CD14-positive monocyte (primary cell): ENCODE results near the gene UBE2U. TPM values are rescaled to one million over a fixed set of nuclear protein-coding genes. Genes with fewer than 3 reads are reported as not detected.
A peak's percentile ranks its signal among the peaks of the same experiment; 100 is the strongest.

ENCODE experiments used
- DNase-seq, 3 donors: peaks; one replicate each; pipeline ENCODE4 v3.0.0-alpha.2; 2011 to 2022
- H2AFZ ChIP-seq: 2 replicates; pipeline ENCODE4 v1.6.0; 2012; ENCODE audit warnings: mild to moderate bottlenecking, low read depth, low read length, inconsistent platforms; ENCODE audit not compliant: insufficient read depth, poor library complexity, severe bottlenecking
- H3K27ac ChIP-seq, 2 donors: 1 replicate in 1 of 2; 2 replicates in 1 of 2; pipeline ENCODE4 v1.5.1; 2012 to 2013; ENCODE audit warnings: low read length in 2 of 2, control low read depth in 1 of 2, inconsistent platforms in 1 of 2, low read depth in 1 of 2, mild to moderate bottlenecking in 1 of 2
- H3K27me3 ChIP-seq, 2 donors: one replicate each; pipeline versions ENCODE4 v1.6.0 to v1.6.1; 2011 to 2013; ENCODE audit warnings: low read length in 2 of 2; ENCODE audit not compliant: control insufficient read depth in 2 of 2, insufficient read depth in 2 of 2
- H3K36me3 ChIP-seq, 2 donors: replicated peaks in 1 of 2; 1 replicate in 1 of 2; 2 replicates in 1 of 2; pipeline versions ENCODE4 v1.5.1 to v1.6.1; 2012 to 2013; ENCODE audit warnings: low read length in 2 of 2, control low read depth in 1 of 2, inconsistent platforms in 1 of 2, mild to moderate bottlenecking in 1 of 2; ENCODE audit not compliant: insufficient read depth in 2 of 2, control insufficient read depth in 1 of 2
- H3K4me1 ChIP-seq, 2 donors: 1 replicate in 1 of 2; 2 replicates in 1 of 2; pipeline versions ENCODE4 v1.5.1 to v1.6.1; 2012 to 2013; ENCODE audit warnings: low read length in 2 of 2, control low read depth in 1 of 2, inconsistent platforms in 1 of 2, mild to moderate bottlenecking in 1 of 2, moderate library complexity in 1 of 2; ENCODE audit not compliant: insufficient read depth in 2 of 2, control insufficient read depth in 1 of 2
- H3K4me2 ChIP-seq: replicated peaks from 2 replicates; pipeline ENCODE3; 2012; ENCODE audit warnings: low read length, moderate library complexity, mild to moderate bottlenecking; ENCODE audit not compliant: poor library complexity, severe bottlenecking; ENCODE audit errors: extremely low read depth
- H3K4me3 ChIP-seq, 3 experiments: fragments of 200-600 bp in 1 of 3; sonication (generic) in 1 of 3; replicated peaks in 1 of 3; 1 replicate in 2 of 3; 2 replicates in 1 of 3; pipeline ENCODE4 v1.5.1; 2011 to 2013; ENCODE audit warnings: low read length in 3 of 3, mild to moderate bottlenecking in 3 of 3, control low read depth in 2 of 3, low read depth in 2 of 3, inconsistent platforms in 1 of 3, moderate library complexity in 1 of 3
- H3K79me2 ChIP-seq: 2 replicates; pipeline ENCODE4 v1.6.0; 2012; ENCODE audit warnings: mild to moderate bottlenecking, control low read depth, inconsistent platforms, low read length, moderate library complexity; ENCODE audit not compliant: insufficient read depth
- H3K9ac ChIP-seq: 2 replicates; pipeline ENCODE4 v1.6.0; 2017; ENCODE audit warnings: low read length, mild to moderate bottlenecking; ENCODE audit not compliant: insufficient read depth, poor library complexity, severe bottlenecking
- H3K9me3 ChIP-seq, 2 donors: replicated peaks in 1 of 2; 1 replicate in 1 of 2; 2 replicates in 1 of 2; pipeline versions ENCODE4 v1.5.1 to v1.6.1; 2012 to 2013; ENCODE audit warnings: low read length in 2 of 2, control low read depth in 1 of 2; ENCODE audit not compliant: control insufficient read depth in 1 of 2, insufficient read depth in 1 of 2
- H4K20me1 ChIP-seq: 2 replicates; pipeline ENCODE4 v1.6.0; 2012; ENCODE audit warnings: mild to moderate bottlenecking, low read length, control low read depth, moderate library complexity; ENCODE audit not compliant: insufficient read depth
- H3K27ac Mint-ChIP-seq, 7 donors: one replicate each; pipeline ENCODE4 v1.8.0; 2020; ENCODE audit warnings: mild to moderate bottlenecking in 7 of 7, mixed read lengths in 7 of 7, moderate library complexity in 6 of 7, inconsistent platforms in 2 of 7
- H3K27me3 Mint-ChIP-seq, 3 donors: one replicate each; pipeline ENCODE4 v1.8.0; 2021 to 2022; ENCODE audit warnings: low read depth in 3 of 3, mild to moderate bottlenecking in 3 of 3, mixed read lengths in 3 of 3, moderate library complexity in 3 of 3, inconsistent platforms in 1 of 3
- H3K36me3 Mint-ChIP-seq, 2 donors: one replicate each; pipeline ENCODE4 v1.8.0; 2020; ENCODE audit warnings: mixed read lengths in 2 of 2, inconsistent platforms in 1 of 2, mild to moderate bottlenecking in 1 of 2
- H3K4me1 Mint-ChIP-seq: one replicate; pipeline ENCODE4 v1.8.0; 2020; ENCODE audit warnings: mild to moderate bottlenecking, mixed read lengths
- H3K4me3 Mint-ChIP-seq, 2 donors: one replicate each; pipeline ENCODE4 v1.8.0; 2020; ENCODE audit warnings: mild to moderate bottlenecking in 2 of 2, mixed read lengths in 2 of 2, moderate library complexity in 1 of 2
- H3K9me3 Mint-ChIP-seq, 7 donors: one replicate each; pipeline ENCODE4 v1.8.0; 2020 to 2022; ENCODE audit warnings: mixed read lengths in 7 of 7, mild to moderate bottlenecking in 6 of 7, moderate library complexity in 6 of 7, inconsistent platforms in 2 of 7
- CTCF ChIP-seq: fragments of 200-600 bp; IDR thresholded peaks from one replicate; pipeline ENCODE4 v1.8.0; 2022; ENCODE audit warnings: antibody characterized with exemption, mild to moderate bottlenecking
- WGBS: methylation state at CpG from one replicate; pipeline ENCODE4 v1.1.5; 2013; ENCODE audit warnings: missing lambda C conversion rate; ENCODE audit not compliant: insufficient coverage; 5-methylcytosine and 5-hydroxymethylcytosine counted together
- intact Hi-C, 2 donors: fragments of 100-400 bp; cut with micrococcal nuclease; formaldehyde crosslinking; loops; one replicate each; pipeline versions ENCODE4 v1.15.0 to v1.15.1; 2023
- polyA minus RNA-seq: library from RNA; depleted of rRNA, polyadenylated mRNA; stranded (reverse); fragments of >200 nt; gene quantifications from 2 replicates; pipeline ENCODE4 v1.2.3, GENCODE V29; 2012
- polyA plus RNA-seq, 3 donors: library from polyadenylated mRNA; depleted of rRNA in 1 of 3; unstranded in 2 of 3; stranded (reverse) in 1 of 3; fragments of 300-500 nt in 2 of 3; fragments of >200 nt in 1 of 3; fragmentation: Illumina TruSeq in 2 of 3; gene quantifications; 1 replicate in 2 of 3; 2 replicates in 1 of 3; pipeline ENCODE4 v1.2.3, GENCODE V29; 2012 to 2021
- total RNA-seq, 12 experiments: library from RNA in 1 of 12; stranded (reverse) in 1 of 12; fragments of 120-200 nt in 1 of 12; gene quantifications; one replicate each; pipeline ENCODE4 v1.2.4 and lab custom pipeline; 2013 to 2026; ENCODE audit warnings: mixed read lengths in 6 of 12, inconsistent platforms in 1 of 12

UBE2U gene
- not detected for total RNA-seq (2013)
- polyA plus RNA-seq: not detected
- polyA minus RNA-seq: not detected in 2 replicates
- 0 to 1.8 (median 0) reads per million in 11 experiments for total RNA-seq (lab: John Stamatoyannopoulos, UW)

GRCh38 chr1:64203420-64203819, at the start of gene UBE2U:
Gene UBE2U (plus strand): TSS chr1:64203623. CDS start chr1:64204051, 428 bp downstream.
- intact Hi-C loops: no loop called here
- no peaks in the 10 kb centered on the region for H3K79me2 ChIP-seq
- Mint-ChIP-seq H3K36me3 (no peaks in the 10 kb centered on the region), H3K9me3 (peaks cover 0 to 4% (median 3%) of the 10 kb centered on the region in 7 donors), H3K27ac (no peak within 1 kb of the TSS), H3K4me1 (no peaks in the 10 kb centered on the region), H3K27me3 (no peaks in the 10 kb centered on the region), H3K4me3 (peak within 1 kb of the TSS in 1 of 2 donors; percentile 30)
- no peaks in the 10 kb centered on the region for H3K27me3 ChIP-seq
- no peak within 1 kb of the TSS for H3K27ac ChIP-seq
- 97% methylated on average over 19 of the region's 23 CpGs for WGBS
- H3K4me3 ChIP-seq: no peak within 1 kb of the TSS
- H3K4me2 ChIP-seq: no peak within 1 kb of the TSS
- no peaks in the 10 kb centered on the region for H3K4me1 ChIP-seq
- H3K36me3 ChIP-seq: no peaks in the 10 kb centered on the region
- H3K9me3 ChIP-seq: no peaks in the 10 kb centered on the region
- TF ChIP-seq CTCF: no peak
- H3K9ac ChIP-seq: no peak within 1 kb of the TSS
- no peak for DNase-seq
- H2AFZ ChIP-seq: no peak within 1 kb of the TSS
- no peaks in the 10 kb centered on the region for H4K20me1 ChIP-seq

GRCh38 chr1:64155278-64155677, 48.1 kb upstream of the UBE2U start:
- Histone ChIP-seq H4K20me1 (no peaks in the 10 kb centered on the region), H3K4me2 (no peak overlapping the region), H2AFZ (no peak overlapping the region), H3K4me1 (no peaks in the 10 kb centered on the region), H3K27ac (no peak overlapping the region), H3K4me3 (no peak overlapping the region), H3K27me3 (no peaks in the 10 kb centered on the region), H3K36me3 (no peaks in the 10 kb centered on the region), H3K9me3 (no peaks in the 10 kb centered on the region), H3K9ac (no peak overlapping the region), H3K79me2 (no peaks in the 10 kb centered on the region)
- TF ChIP-seq CTCF: no peak
- Mint-ChIP-seq H3K27me3 (peaks cover 0 to 4% (median 1%) of the 10 kb centered on the region in 3 donors), H3K4me1 (no peaks in the 10 kb centered on the region), H3K4me3 (no peak overlapping the region), H3K27ac (no peak overlapping the region), H3K36me3 (no peaks in the 10 kb centered on the region), H3K9me3 (peaks cover 0 to 6% (median 0%) of the 10 kb centered on the region in 7 donors)
- intact Hi-C loops: no loop called here
- no CpG with 5 or more reads among the region's 1 CpG for WGBS
- no peak for DNase-seq
